Measurements from ENCODE around the gene MRPL47.

MRPL47 gene

GRCh38 chr3:179613807-179614206 is 9.4 kb upstream of the MRPL47 start:
- no peak for TF ChIP-seq CTCF (IDR thresholded peaks at IDR 0.05; ENCODE audit: low read length, missing control alignments)
- peak; percentile 67 for DNase-seq (ENCODE audit: low read depth)
- no peak overlapping the region for H3K4me3 ChIP-seq (replicated peaks; ENCODE audit: low read depth, low read length)

- no peak for TF ChIP-seq CTCF (IDR thresholded peaks at IDR 0.05; ENCODE audit: low read length, missing control alignments)
- no peak for DNase-seq (ENCODE audit: low read depth)
- no peak overlapping the region for H3K4me3 ChIP-seq (replicated peaks; ENCODE audit: low read depth, low read length)
Observed at GRCh38 chr3:179610066-179610465, 5.6 kb upstream of the MRPL47 start.

GRCh38 chr3:179608931-179609720 is 4.7 kb upstream of the MRPL47 start:
- no peak overlapping the region for H3K4me3 ChIP-seq (replicated peaks; ENCODE audit: low read depth, low read length)
- DNase-seq (ENCODE audit: low read depth), result no peak
- no peak for TF ChIP-seq CTCF (IDR thresholded peaks at IDR 0.05; ENCODE audit: low read length, missing control alignments)

- DNase-seq (ENCODE audit: low read depth), result no peak
- no peak for TF ChIP-seq CTCF (IDR thresholded peaks at IDR 0.05; ENCODE audit: low read length, missing control alignments)
- H3K4me3 ChIP-seq (replicated peaks; ENCODE audit: low read depth, low read length), result no peak overlapping the region
Observed at GRCh38 chr3:179606534-179607085, 2.2 kb upstream of the MRPL47 start.

GRCh38 chr3:179603831-179604230 is 607 bp downstream of the MRPL47 start:
- no peak for TF ChIP-seq CTCF (IDR thresholded peaks at IDR 0.05; ENCODE audit: low read length, missing control alignments)
- DNase-seq (ENCODE audit: low read depth), result no peak
- H3K4me3 ChIP-seq (replicated peaks; ENCODE audit: low read depth, low read length), result peak overlapping the region; percentile 100

- peak overlapping the region; percentile 100 for H3K4me3 ChIP-seq (replicated peaks; ENCODE audit: low read depth, low read length)
- no peak for DNase-seq (ENCODE audit: low read depth)
- TF ChIP-seq CTCF (IDR thresholded peaks at IDR 0.05; ENCODE audit: low read length, missing control alignments), result no peak
Observed at GRCh38 chr3:179603321-179603720, 1.1 kb downstream of the MRPL47 start.

- TF ChIP-seq CTCF (IDR thresholded peaks at IDR 0.05; ENCODE audit: low read length, missing control alignments), result no peak
- no peak overlapping the region for H3K4me3 ChIP-seq (replicated peaks; ENCODE audit: low read depth, low read length)
- no peak for DNase-seq (ENCODE audit: low read depth)
Observed at GRCh38 chr3:179599531-179599930, 4.9 kb downstream of the MRPL47 start.

All from fibroblast of pulmonary artery (primary cell).